Heart left ventricle (tissue), 13 donors: ENCODE results near the gene CYSTM1.

Experiments used
- CTCF ChIP-seq, 12 donors: fragments of 200-600 bp; sonication (generic) in 4 of 12; IDR thresholded peaks; one replicate each; pipeline versions ENCODE4 v1.5.0 to v1.8.0; 2018 to 2022; ENCODE audit warnings: antibody characterized with exemption in 12 of 12, mild to moderate bottlenecking in 5 of 12
- POLR2A ChIP-seq, 2 donors: fragments of 450-650 bp; IDR thresholded peaks; one replicate each; pipeline ENCODE4 v1.6.1; 2017; ENCODE audit warnings: antibody characterized with exemption in 2 of 2, mild to moderate bottlenecking in 2 of 2, moderate library complexity in 2 of 2
- donor health status: ischemic (EF 13 %, LVEDD 7.1; RV severe dilation, severe dysfunction).
- donor health status: DM: no; HTN: yes; CAD: no.
- donor health status: DM: no; HTN: no; CAD: no.
- donor health status: ischemic (EF 25% LVEDD 6.9; RV normal size, moderate dysfunction).
- donor health status: ischemic (EF 25% LVEDD 5.7; RV mildly dilated, moderate dysfunction).
- donor health status: ischemic (EF 35%, LVEDD 5.7; RV mildly dilated, moderate dysfunction).
- donor health status: nonischemic (EF 11% LVEDD 7.7; RV severe dilation, severe dysfunction).
- donor health status: DM: yes; HTN: yes; CAD: no.
- donor health status: PGD.
- donor health status: ischemic (EF 29% LVEDD 5.4; RV normal size, mild dysfunction).
- donor health status: nonischemic (EF 23%, LVEDD 6.1; RV moderate dilation, normal function).

- TF ChIP-seq CTCF (IDR thresholded peaks at IDR 0.05): no peak
- no peak for TF ChIP-seq POLR2A (IDR thresholded peaks at IDR 0.05)
Measured at GRCh38 chr5:140227046-140227445, 52.1 kb downstream of the CYSTM1 start.
